Measurements from ENCODE around the gene CDC25A. TPM values are rescaled to one million over a fixed set of nuclear protein-coding genes. Genes with fewer than 3 reads are reported as not detected.

Gene CDC25A
- total and polyA plus RNA-seq, 9 of the 15 experiments (the other 6 are each of a cell fraction or from before 2014, with no cell fraction given): 3.4 to 61.3 (median 51.8) TPM

DNA sequence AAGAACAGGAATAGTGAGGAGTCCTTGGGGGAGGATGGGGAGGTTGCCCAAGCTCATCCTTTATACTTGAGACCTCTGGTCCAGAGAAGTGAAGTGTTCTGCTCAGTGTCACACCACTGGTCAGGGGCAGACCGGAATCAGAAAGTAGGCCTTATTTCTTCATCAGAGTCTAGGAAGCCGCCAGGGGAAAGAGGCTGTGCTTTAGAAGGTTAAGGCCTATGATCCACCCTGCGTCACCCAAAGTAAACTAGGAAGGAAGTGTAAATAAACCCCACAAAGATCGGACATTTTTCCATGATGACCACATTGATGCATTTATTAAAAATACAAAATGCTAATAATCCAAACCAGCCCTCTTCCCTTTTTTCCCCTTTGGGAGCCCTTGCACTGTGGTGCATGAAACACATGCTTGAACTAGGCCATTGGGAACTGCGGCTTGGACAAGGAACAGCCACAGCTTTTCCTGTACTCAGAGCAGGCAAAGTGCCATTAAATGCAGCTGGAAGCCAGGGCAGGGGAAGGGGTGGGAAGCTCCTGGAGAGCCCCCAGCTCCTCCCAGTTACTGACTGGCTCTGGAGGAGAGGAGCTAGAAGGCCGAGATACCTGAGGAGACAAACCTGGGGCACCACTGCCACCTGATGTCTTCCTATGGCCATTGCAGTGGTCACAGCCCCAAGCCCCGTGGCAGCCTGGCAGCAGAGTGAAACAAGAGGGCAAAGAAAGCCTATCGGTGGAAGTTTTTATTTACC, 37.0 kb downstream of the CDC25A start (continued):
- TF ChIP-seq, protein P1, sequence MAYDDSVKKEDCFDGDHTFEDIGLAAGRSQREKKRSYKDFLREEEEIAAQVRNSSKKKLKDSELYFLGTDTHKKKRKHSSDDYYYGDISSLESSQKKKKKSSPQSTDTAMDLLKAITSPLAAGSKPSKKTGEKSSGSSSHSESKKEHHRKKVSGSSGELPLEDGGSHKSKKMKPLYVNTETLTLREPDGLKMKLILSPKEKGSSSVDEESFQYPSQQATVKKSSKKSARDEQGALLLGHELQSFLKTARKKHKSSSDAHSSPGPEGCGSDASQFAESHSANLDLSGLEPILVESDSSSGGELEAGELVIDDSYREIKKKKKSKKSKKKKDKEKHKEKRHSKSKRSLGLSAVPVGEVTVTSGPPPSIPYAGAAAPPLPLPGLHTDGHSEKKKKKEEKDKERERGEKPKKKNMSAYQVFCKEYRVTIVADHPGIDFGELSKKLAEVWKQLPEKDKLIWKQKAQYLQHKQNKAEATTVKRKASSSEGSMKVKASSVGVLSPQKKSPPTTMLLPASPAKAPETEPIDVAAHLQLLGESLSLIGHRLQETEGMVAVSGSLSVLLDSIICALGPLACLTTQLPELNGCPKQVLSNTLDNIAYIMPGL (CRISPR knock-in tag; IDR thresholded peaks at IDR 0.05): no peak
- TF ChIP-seq PRMT5 (CRISPR knock-in tag; IDR thresholded peaks at IDR 0.05) (no peak), RBM17 (IDR thresholded peaks at IDR 0.05; ENCODE audit: borderline replicate concordance, low read depth, low read length) (no peak), ZNF551 (CRISPR knock-in tag; IDR thresholded peaks at IDR 0.05) (no peak), MAZ (CRISPR knock-in tag; conservative IDR thresholded peaks at IDR 0.05 in 1 of 2, IDR thresholded peaks at IDR 0.05 in 1 of 2) (peak in 1 of 2 experiments; percentile 51; a peak in 2 of 4 replicates), KLF6 (CRISPR knock-in tag; IDR thresholded peaks at IDR 0.05; ENCODE audit: borderline replicate concordance) (no peak), BHLHE40 (IDR thresholded peaks at IDR 0.05; ENCODE audit: low read length) (no peak), STAG1 (CRISPR knock-in tag; IDR thresholded peaks at IDR 0.05; ENCODE audit: borderline replicate concordance) (peak; percentile 87; the same call in 1 of the 2 replicates), MEF2A (IDR thresholded peaks at IDR 0.05; ENCODE audit: control insufficient read depth, low read depth, low read length) (no peak), PHB (CRISPR knock-in tag; IDR thresholded peaks at IDR 0.05) (no peak), PHTF2 (CRISPR knock-in tag; IDR thresholded peaks at IDR 0.05) (no peak), BRCA1 (IDR thresholded peaks at IDR 0.05) (no peak), BRCA1 (CRISPR knock-in tag; IDR thresholded peaks at IDR 0.05) (no peak), STAT5A (IDR thresholded peaks at IDR 0.05; ENCODE audit: borderline replicate concordance, low read length) (no peak), ZNF165 (CRISPR knock-in tag; IDR thresholded peaks at IDR 0.05; ENCODE audit: borderline replicate concordance) (no peak), PML (IDR thresholded peaks at IDR 0.05; ENCODE audit: low read length) (no peak), PCBP2 (IDR thresholded peaks at IDR 0.05; ENCODE audit: low read depth, low read length, poor library complexity, severe bottlenecking) (no peak), ILK (tag; IDR thresholded peaks at IDR 0.05; ENCODE audit: borderline replicate concordance, low read depth) (no peak), ZNF175 (CRISPR knock-in tag; IDR thresholded peaks at IDR 0.05; ENCODE audit: low read depth) (no peak)
- TF ChIP-seq, protein P2, sequence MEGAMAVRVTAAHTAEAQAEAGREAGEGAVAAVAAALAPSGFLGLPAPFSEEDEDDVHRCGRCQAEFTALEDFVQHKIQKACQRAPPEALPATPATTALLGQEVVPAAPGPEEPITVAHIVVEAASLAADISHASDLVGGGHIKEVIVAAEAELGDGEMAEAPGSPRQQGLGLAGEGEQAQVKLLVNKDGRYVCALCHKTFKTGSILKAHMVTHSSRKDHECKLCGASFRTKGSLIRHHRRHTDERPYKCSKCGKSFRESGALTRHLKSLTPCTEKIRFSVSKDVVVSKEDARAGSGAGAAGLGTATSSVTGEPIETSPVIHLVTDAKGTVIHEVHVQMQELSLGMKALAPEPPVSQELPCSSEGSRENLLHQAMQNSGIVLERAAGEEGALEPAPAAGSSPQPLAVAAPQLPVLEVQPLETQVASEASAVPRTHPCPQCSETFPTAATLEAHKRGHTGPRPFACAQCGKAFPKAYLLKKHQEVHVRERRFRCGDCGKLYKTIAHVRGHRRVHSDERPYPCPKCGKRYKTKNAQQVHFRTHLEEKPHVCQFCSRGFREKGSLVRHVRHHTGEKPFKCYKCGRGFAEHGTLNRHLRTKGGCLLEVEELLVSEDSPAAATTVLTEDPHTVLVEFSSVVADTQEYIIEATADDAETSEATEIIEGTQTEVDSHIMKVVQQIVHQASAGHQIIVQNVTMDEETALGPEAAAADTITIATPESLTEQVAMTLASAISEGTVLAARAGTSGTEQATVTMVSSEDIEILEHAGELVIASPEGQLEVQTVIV (CRISPR knock-in tag; IDR thresholded peaks at IDR 0.05; ENCODE audit: borderline replicate concordance): no peak
- TF ChIP-seq, protein P3, sequence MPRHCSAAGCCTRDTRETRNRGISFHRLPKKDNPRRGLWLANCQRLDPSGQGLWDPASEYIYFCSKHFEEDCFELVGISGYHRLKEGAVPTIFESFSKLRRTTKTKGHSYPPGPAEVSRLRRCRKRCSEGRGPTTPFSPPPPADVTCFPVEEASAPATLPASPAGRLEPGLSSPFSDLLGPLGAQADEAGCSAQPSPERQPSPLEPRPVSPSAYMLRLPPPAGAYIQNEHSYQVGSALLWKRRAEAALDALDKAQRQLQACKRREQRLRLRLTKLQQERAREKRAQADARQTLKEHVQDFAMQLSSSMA (CRISPR knock-in tag; IDR thresholded peaks at IDR 0.05): no peak
- TF ChIP-seq, protein P4, sequence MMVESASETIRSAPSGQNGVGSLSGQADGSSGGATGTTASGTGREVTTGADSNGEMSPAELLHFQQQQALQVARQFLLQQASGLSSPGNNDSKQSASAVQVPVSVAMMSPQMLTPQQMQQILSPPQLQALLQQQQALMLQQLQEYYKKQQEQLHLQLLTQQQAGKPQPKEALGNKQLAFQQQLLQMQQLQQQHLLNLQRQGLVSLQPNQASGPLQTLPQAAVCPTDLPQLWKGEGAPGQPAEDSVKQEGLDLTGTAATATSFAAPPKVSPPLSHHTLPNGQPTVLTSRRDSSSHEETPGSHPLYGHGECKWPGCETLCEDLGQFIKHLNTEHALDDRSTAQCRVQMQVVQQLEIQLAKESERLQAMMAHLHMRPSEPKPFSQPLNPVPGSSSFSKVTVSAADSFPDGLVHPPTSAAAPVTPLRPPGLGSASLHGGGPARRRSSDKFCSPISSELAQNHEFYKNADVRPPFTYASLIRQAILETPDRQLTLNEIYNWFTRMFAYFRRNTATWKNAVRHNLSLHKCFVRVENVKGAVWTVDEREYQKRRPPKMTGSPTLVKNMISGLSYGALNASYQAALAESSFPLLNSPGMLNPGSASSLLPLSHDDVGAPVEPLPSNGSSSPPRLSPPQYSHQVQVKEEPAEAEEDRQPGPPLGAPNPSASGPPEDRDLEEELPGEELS (CRISPR knock-in tag; IDR thresholded peaks at IDR 0.05; ENCODE audit: borderline replicate concordance): no peak
